NCI-H2227 treated with DMSO at 0.1 percent for 48 hours (cell line): ENCODE data around the gene THEMIS2.
"Not testable (repeated sequence)": the region's sequence is repeated elsewhere in the genome, so short reads cannot be mapped to it uniquely, and the experiment has no call there.

Experiments
- DNase-seq: peaks from one replicate; lab custom pipeline; 2025; lab: John Stamatoyannopoulos, UW

THEMIS2 gene

GRCh38 chr1:27862671-27863537, 9.4 kb upstream of the THEMIS2 start:
- DNase-seq: no peak

- no peak for DNase-seq
Measured at GRCh38 chr1:27863538-27863915, 8.8 kb upstream of the THEMIS2 start.

- no peak for DNase-seq
Measured at GRCh38 chr1:27864264-27864895, 8.0 kb upstream of the THEMIS2 start.

- DNase-seq: no peak
Measured at GRCh38 chr1:27865821-27866220, 6.5 kb upstream of the THEMIS2 start.

- DNase-seq: no peak
Measured at GRCh38 chr1:27868556-27868931, 3.8 kb upstream of the THEMIS2 start.

- no peak for DNase-seq
Measured at GRCh38 chr1:27868932-27869718, 3.2 kb upstream of the THEMIS2 start.

GRCh38 chr1:27869719-27870085, 2.6 kb upstream of the THEMIS2 start:
- no peak for DNase-seq

GRCh38 chr1:27871076-27871475, 1.3 kb upstream of the THEMIS2 start:
- not testable (repeated sequence) for DNase-seq

GRCh38 chr1:27872802-27873551, 633 bp downstream of the THEMIS2 start:
- DNase-seq: no peak

- no peak for DNase-seq
Measured at GRCh38 chr1:27873671-27874384, 1.5 kb downstream of the THEMIS2 start.

GRCh38 chr1:27876341-27877114, 4.2 kb downstream of the THEMIS2 start:
- no peak for DNase-seq

- DNase-seq: no peak
Measured at GRCh38 chr1:27877115-27877416, 4.7 kb downstream of the THEMIS2 start.

- no peak for DNase-seq
Measured at GRCh38 chr1:27878039-27878438, 5.7 kb downstream of the THEMIS2 start.

GRCh38 chr1:27878787-27879335, 6.5 kb downstream of the THEMIS2 start:
- DNase-seq: no peak

GRCh38 chr1:27879374-27880082, 7.2 kb downstream of the THEMIS2 start:
- DNase-seq: no peak

GRCh38 chr1:27882543-27882903, 10.2 kb downstream of the THEMIS2 start:
- DNase-seq: no peak

GRCh38 chr1:27883536-27883935, 11.2 kb downstream of the THEMIS2 start:
- no peak for DNase-seq

GRCh38 chr1:27884006-27884954, 11.9 kb downstream of the THEMIS2 start:
- no peak for DNase-seq

GRCh38 chr1:27885114-27885528, 12.8 kb downstream of the THEMIS2 start:
- no peak for DNase-seq
